HG03139 (cell line): ENCODE data around the gene UBE2O.

ENCODE experiments used
- ATAC-seq: cut with Tn5 transposase; IDR thresholded peaks from one replicate; pipeline ENCODE4 v1.9.1; 2021; ENCODE audit not compliant: unreplicated experiment

UBE2O gene

DNA sequence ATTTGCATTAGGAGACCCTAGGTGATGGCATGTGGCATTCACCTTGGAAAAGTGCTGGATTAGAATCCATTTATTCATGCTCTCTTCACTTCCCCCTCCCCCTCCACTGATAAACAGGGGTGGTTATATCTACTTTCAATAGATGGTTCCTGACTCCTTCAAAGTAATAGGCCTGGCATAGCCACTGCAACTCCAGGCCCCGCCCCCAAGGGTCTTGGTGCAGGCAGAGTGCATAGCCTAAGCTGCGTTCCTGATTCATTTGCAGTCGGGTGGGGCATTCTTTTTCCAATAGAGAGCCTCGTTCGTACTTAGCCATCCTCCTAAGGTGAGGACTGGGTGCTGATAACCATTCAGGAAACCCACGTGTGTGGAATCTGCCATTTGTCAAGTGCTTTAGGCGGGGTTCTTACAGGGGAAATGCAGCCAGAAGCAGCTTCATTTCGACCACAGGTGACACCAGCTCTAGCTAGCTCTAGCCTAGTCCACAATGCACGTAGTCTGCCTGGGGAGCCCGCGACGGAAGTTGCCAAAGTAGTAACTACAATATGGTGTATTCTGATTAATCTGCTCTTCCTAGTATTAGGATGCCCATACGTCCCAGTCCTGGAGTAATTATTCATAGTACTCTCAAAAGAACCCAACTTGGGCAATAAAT is 11.1 kb downstream of the UBE2O start:
- no peak for ATAC-seq

DNA sequence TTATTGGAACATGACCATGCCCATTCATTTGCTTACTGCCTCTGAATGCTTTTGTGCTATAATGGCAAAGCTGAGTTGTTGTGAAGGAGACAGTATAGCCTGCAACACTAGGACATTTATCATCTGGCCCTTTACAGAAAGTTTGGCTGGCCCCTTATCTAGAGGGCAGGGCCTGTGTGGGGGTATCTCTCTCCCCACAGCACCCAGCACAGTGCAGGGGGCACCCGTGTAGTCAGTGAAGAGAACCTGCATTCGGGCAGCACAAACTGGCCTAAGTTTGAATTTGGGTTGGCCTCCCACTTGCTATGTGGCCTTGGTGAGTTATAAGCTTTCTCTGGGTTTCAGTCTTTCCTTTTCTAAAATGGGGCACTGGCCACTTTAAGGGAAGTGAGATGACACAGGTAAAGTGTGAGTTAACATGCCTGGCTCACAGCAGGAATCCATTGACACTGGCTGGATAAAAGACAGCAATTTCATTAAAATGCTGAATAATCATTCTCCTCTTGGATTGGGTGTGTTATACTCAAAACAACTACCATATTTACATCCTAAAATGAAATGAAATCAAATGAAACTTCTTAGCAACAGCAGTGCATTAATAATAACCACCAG is 12.1 kb downstream of the UBE2O start:
- no peak for ATAC-seq

DNA sequence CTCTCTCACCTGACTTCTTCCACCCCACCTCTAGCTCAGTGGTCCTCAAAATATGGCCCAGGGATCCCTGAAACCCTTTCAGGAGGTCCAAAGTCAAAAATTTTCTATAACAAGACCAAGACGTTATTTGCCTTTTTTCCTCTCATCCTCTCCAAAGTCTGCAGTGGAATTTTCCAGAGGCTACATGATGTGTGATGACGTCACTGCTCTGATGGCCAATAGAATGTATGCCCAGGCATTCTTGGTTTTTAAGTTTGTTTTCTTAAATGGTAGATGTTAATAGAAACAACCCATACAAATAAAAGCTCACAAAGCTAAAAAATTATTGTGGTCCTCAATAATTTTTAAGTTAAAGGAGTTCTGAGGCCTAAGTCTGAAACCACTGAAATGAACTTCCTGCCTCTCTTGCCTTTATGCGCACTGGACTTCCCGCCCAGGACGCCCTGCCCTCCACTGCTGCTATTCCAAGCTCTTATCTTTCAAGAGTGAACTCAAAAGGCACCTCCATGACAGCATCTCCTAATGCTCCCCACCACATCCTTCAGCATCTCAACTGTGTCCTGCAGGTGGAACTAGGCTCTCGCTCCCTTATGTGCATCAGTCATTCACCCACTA is 13.5 kb downstream of the UBE2O start:
- ATAC-seq = no peak

DNA sequence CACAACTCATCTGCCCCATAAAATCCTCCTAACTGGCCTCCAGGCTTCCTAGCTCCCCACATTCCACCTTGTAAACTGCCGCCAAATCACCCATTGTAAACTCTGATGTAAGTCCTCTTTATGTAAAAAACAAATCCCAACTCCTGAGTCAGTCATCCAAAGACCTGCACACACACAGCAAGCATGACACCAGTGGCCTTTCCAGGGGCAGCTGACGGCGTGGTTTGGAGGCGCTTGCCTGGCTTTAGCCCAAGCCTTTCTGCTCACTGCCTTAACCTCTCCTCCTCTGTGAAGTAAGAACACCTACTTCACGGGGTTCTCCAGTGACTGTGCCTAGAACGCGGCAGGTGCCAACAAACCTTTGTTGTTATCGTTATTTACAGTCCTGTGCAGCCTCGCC is 14.0 kb downstream of the UBE2O start:
- ATAC-seq = no peak

DNA sequence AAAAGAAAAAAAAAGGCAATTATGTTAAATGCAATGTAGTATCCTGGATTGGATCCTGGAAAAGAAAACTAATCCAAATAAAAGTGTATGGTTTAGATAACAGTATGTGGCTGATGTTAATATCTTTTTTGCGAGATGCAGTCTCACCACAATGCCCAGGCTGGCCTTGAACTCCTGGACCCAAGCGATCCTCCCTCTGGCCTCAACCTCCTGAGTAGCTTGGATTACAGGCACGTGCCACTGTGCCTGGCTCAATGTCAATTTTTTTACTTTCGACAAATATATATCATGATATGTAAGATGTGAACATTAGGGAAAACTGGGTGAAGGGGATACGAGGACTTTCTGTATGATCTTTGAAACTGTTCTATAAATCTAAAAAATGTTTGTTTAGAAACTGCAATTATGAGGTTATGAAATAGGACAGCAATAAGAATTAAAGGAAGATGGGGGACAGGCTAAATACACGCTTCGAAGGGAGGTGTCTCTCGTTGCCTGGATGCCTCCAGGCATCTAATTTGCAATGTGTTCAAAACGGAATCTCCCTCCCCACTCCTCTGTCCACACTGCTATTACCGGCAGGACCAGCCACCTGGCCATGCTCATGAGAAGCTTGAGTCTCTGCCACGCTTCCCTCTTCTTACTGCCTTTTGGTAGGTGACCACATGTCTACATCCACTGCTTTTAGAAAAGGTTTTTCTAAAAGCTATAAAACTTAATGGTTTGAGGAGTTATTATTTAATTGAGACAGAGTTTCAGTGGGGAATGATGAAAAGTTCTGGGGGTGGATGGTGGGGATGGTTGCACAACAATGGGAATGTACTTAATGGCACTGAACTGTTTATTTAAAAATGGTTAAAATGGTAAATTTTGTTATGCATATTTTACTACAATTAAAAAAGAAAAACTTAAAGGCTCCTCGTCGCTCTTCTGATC is 15.2 kb downstream of the UBE2O start:
- no peak for ATAC-seq

DNA sequence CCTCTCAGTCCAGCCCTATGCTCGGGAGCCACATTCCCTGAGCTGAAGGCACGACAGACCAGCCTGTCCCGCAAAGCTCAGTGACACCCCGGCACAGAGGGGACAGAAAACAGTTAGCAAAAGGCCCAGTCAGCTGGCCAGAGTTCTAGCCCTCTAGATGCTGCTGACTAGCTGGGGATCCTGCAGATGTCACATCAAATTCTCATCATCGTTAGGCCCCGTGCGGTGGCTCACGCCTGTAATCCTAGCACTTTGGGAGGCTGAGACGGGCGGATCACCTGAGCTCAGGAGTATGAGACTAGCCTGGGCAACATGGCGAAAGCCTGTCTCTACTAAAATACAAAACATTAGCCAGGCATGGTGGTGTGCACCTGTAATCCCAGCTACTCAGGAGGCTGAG is 17.2 kb downstream of the UBE2O start:
- no peak for ATAC-seq

DNA sequence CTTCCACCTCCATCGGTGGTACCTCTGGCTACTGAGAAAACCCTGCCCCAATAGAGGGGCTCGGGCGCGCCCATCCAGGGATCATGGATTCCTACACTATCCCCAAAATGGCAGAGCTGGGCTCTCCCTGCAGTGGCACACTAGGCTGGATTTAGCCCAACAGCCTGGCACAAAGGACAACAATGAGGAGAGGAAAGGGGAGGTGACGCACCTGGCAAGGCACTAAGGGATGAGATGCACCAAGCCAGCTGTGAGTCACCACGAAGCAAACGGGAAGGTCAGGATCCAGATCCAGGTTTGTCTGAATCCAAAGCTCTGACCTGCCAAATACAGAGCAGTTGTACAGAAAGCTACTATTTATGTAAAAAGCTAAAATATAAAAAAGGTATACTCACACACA is 18.1 kb downstream of the UBE2O start:
- ATAC-seq = no peak

DNA sequence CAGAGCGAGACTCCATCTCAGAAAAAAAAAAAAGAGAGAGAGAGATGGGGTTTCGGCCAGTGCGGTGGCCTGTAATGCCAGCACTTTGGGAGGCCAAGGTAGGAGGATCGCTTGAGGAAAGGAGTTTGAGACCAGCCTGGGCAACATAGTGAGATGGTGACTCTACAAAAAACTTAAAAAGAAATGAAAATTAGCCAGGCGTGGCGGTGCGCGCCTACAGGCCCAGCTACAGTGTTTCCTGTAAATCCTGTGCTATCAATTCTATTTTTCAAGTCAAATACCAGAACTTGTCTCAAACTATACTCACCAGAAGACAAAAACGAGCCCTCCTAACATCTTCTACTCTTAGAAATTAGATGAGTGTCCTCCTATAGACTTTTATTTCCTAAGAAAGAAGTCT is 19.3 kb downstream of the UBE2O start:
- no peak for ATAC-seq

DNA sequence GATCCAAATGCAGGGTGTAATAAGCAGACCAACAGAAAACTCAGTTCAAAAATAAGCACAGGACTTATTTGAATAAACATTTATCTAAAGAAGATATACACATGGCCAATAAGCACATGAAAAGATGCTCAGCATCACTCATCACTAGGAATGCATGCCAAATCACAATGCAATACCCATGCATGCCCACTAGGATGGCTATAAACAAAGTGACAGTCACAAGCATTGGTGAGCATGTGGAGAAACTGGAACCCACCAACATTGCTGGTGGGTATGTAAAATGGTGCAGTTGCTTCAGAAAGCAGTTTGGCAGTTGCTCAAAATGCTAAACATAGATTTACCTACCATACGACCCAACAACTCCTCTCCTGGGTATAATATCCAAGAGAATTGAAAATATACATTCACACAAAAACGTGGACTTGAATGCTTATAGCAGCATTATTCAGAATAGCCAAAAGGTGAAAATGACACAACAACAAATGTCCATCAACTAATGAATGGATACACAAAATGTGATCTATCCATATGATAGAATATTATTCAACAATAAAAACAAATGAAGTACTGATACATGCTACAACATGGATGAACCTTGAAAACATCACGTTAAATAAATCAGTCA is 20.1 kb downstream of the UBE2O start:
- no peak for ATAC-seq

DNA sequence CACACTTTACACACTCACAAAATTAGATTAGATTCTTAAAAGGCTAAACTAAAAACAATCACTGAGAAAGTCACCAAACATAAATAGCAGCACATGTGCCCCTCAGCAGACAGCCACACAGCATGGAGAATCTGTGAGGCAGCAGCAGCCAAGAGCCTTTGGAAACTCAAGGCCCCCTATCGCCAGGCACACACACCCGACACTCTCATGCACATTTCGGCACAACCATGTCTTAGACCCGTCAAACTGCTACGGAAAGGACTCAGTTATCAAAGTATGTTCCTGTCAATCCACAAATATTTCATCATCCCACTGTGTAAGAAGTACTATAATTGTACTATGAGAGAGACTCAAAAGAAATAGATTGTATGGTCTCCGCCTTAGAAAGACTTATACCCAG is 20.9 kb downstream of the UBE2O start:
- no peak for ATAC-seq

DNA sequence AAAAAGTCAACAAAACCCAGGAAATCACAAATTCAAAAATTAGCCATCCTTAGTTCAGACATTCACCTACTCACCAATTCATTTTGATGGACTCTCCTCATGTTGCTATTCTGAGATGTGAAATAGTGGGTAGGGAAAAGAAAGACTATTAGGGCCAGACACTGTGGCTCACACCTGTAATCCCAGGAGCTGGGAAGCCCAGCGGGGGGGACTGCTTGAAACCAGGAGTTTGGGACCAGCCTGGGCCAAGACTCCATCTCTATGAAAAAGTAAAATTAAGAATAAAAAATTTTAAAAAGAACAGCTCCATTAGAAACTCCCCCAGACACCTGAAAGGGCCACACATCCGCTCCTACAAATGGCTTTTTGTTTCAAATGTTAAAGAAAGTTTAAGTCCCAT is 21.4 kb downstream of the UBE2O start:
- ATAC-seq = no peak

DNA sequence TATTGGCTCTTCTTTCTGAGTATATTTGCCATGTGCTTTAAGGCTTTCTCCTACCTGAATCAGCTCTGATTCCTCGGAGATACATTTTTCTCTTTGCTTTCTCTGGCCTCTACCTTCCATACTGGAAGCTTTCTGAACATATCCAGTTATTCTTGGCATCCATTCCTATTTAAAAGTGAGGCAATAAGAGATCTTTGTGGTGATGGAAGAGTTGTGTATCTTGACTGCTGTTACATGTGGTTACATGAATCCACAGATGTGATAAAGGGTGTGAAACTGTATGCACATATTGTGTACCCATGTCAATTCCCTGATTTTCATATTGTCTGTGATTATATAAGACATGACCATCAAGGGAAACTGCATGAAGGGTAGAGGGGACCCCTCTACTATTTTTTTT is 24.4 kb downstream of the UBE2O start:
- no peak for ATAC-seq

DNA sequence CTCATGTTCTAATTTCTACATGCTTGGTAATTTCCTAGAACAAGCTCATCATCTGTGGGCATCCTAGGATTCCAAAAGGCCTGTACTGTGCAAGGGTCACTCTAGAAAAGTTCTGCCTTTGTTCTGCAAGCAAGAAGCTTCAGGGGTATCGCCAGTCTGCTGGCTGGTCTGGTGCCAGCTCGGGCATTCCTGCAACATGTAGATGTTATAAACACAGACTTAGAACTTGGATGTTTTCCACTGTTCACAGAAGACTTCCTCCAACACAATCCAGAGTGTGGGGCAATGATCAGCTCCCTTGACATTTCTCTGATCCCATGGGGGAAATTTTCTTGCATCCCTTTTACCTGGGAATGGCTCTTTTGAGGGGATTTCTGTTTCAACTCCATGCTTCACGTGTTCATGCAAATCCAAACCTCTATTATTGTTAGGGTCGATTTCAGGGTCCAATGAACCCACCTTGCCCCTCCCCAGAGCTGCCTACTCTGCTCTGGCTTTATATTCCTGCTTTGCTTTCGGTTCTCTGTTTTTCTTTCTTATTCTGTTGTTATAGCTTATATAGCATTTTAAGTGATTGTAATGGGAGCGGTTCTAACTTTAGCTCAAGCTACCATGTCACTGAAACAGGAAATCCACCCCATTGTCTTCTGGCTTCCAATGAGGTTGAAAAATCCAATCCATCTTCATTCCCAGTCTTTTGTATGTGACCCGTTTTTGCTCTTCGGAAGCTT is 25.3 kb downstream of the UBE2O start:
- no peak for ATAC-seq

DNA sequence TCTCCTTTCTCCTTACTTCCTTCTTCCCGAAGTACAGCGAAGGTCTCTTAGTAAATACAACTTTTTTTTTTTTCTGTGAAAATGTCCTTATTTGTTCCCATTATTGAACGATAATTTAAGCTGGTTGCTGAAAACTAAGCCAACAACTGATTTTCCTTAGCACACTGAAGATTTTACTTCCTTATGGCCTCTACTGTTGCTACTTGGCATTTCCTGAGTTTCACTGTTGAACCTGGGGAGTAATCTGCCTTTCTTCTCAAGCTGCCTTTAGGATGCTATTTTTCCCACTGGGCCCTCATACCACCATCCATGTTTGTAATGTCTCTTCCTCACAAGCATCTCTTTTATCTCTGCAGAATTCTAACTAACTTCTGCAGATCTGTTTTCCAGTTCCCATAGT is 26.1 kb downstream of the UBE2O start:
- ATAC-seq = no peak

DNA sequence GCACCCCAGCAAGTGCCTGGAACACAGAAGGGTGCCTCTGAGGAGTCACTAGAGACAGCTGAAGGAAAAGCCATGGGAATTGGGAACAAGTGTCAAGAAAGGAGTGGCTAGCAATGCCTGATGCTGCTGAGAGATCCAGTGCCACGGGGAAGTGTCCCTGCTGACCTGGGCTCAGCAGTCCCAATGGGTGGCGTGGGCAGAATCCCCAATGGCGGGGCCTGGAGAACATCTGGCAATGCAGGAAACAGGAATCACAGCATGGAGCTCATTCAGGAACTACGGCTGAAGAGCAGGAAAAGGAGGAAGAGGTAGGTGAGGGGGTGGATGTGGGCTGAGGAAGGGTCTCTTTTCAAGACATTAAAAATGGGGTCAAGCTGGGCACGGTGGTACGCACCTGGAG is 30.1 kb downstream of the UBE2O start:
- no peak for ATAC-seq

DNA sequence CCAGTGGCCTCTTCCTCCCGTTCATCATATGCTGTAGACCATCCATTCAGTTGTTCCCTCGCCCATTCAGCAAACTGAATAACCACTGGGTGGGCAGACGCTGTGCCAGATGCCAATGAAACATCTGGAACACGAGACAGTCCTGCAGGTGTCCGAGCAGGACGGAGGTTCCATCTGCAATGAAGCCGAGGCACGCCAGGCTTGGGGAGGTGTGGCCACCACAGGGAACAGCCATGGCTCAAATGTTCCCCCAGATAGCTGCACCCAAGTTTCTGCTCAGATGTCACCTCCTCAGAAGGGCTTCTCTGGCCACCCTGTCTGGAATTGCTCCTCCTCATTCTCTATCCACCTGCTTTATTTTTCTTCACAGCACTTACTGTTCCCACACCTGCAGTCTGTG is 30.5 kb downstream of the UBE2O start:
- no peak for ATAC-seq

DNA sequence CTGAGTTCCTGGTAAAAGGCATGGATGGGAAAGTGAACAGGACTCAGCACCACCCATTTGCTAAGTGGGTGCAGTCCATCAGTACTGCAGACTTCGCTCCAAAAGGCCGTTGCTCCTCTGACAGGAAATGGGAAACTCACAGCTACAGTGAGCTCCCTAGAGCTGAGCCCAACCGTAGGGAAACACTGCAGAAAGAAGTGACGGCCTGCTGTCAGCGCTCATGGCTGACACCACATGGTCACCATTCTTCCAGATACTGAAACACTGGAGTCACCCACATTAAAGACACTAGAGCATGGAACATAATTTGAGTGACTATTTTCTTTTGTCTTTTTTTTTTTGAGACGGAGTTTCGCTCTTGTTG is 31.9 kb downstream of the UBE2O start:
- no peak for ATAC-seq

DNA sequence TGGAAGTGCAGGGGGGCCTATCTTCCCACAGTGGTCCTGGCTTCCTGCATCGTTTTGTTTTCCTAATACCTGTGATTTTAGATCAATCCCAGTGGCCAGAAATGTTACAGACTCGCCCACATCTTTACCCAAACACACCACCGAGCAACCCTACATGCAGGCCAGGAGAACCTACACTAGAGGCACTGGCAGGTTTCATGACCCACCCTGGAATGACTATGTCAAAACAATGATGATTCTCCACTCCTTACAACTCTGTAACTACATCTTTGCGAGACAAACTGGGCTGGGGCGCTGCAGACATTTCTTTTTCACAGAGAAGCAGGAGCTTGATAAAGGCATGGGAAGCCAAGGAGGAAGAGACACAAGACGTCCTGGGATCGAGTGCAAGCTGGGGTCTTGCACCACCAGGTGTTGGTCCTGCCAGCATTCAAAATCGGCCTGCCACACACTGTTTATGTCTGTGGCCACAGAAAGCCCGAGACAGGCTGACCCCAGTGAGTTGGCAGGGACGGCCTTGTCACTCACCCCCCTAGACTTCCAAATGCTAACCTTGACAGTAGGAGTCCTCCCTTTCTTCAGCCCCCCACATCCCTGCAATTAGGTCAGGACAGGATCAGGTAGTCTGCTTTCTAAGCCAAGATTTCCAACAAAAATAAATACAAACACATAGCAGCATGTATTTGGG is 32.5 kb downstream of the UBE2O start:
- no peak for ATAC-seq

DNA sequence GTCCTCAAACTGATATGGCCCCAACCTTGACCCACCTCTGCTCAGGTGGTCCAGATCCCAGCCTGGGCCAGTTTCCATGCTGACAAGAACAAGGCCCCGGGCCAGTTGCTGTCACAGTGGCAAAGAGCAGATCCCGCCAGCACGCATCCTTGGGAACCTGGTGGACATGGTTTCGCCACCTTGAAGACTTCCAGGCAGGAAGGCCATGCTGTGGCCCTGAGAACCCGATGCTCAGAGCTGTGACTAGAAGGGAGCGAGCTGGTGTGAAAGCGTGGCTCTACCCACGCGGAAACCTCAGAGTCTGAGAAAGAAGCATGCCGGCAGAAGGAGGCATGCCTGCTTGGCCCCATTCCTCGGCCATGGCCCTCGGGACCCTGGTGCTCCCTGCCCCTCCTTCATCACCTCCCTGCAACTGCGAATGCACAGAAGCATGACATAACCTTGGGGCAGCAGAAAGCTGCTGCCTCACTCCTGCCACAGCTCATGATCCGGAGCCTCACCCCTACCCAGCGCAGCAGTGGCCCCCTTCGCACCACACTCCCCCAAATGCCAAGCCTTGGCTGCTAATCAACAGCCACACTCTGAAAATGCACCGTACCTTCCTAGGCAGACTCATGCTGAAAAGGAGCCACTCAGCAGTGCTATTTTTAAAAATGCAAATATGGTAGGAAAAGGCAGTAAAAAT is 33.2 kb downstream of the UBE2O start:
- no peak for ATAC-seq
